ENCODE data around the gene ZNF433.
A peak's percentile ranks its signal among the peaks of the same experiment; 100 is the strongest.
"Not testable (repeated sequence)": the region's sequence is repeated elsewhere in the genome, so short reads cannot be mapped to it uniquely, and the experiment has no call there.

The ZNF433 gene

DNA sequence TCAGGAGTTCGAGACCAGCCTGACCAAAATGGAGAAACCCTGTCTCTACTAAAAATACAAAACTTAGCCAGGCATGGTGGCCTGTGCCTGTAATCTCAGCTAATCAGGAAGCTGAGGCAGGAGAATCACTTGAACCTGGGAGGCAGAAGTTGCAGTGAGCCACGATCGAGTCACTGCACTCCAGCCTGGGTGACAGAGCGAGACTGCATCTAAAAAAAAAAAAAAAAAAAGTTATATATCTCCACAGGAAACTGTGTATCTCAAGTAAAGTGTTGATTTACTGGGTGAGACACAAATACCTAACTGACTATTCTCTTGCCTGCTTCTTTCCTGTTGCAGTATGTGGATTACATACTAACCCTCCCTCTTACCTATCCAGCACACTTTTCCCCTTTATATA is 43.6 kb downstream of the ZNF433 start:
- not testable (repeated sequence) for DNase-seq (ENCODE audit: low read depth in 1 of 2, low spot score in 1 of 2)

DNA sequence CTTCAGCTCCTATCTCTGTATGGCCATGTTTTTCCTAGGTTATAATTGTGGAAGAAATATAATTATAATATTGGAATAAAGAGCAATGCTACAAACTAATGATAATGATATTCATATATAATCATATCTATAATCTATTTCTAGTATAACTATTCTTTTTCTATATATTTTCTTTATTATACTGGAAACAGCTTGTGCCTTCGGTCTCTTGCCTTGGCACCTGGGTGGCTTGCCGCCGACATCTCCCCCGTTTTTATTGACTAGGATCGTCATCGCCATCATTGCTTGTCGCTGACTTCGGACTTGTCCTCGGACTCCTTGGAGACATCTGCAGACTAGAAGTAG is 46.4 kb downstream of the ZNF433 start:
- DNase-seq (ENCODE audit: low read depth in 1 of 2, low spot score in 1 of 2), result no peak

DNA sequence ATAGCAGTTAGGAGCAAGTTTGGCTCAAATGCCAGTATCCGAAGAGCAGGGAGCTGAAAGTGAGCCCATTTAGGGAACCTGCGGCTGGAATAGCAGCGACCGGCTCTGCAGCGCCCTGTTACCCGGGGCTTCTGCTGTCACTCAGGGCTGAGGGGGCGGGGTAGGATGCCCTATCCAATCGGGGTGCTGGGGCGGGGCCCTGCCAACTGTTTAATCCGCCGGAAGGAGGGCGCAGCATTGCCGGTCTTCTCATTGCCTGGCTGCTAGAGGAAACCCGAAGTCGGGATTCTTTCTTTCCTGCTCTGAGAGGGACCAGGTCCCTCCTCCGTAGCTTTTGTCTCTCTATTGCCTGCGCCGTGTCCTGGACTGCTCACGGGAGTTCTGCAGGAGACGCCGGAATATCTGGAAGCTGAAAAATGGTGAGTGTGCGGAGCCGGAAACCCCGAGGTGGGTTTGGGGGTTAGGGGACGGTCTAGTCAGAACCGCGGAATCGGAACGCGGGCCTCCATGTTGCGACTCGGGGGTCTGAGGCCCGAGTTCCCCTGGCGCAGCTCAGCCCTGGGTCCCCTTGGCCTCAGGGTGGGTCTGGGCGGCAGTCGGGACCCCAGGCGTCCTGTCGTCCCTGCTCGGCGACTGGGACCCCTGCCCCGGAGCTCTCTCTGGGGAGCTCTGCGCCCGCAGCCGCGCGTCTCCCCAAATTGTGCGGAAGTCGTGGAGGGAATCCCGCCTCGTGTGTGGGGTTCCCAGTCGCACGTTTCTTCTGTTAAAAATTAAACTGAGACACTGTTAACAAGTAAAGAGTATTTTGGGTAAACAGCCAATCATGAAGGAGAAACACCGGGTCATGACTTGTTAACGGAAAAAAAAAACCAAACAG is 47.8 kb downstream of the ZNF433 start:
- DNase-seq (ENCODE audit: low read depth in 1 of 2, low spot score in 1 of 2), result peak; percentile 80 to 88

DNA sequence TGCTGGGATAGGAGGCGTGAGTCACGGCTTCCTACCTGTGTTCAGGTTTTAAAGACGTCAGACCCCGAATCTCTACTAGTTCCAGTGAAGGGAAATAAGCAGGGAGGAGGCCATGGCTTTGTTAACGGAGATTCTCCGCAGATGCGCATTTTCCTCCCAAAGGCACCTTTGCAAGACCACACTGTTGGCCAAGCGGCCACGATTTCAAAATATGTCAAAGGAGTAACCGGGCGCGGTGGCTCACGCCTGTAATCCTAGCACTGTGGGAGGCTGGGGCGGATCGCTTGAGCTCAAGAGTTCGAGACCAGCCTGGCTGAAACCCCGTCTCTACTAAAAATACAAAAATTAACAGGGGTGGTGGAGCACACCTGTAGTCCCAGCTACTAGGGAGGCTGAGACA is 48.7 kb downstream of the ZNF433 start:
- DNase-seq (ENCODE audit: low read depth in 1 of 2, low spot score in 1 of 2), result no peak

DNA sequence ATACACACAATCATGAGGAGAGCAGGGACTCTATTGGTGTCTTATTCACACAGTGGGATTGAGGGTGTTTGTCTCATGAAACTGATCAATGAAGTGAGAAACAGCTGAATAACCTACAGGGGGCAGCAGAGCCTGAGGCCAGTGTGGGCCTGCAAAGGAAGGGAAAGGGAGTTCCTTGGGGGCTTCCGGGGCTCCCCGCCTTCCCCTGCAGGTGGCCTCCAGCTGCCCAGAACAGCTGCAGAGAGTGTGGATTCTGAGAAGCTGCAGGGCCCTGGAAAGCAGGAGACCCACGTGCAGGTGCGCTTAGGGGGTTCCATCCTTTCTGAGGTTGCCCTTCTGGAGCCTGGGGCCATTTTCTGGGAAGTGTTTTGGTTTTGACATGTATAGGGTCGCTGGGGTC is 50.5 kb downstream of the ZNF433 start:
- no peak for DNase-seq (ENCODE audit: low read depth in 1 of 2, low spot score in 1 of 2)

DNA sequence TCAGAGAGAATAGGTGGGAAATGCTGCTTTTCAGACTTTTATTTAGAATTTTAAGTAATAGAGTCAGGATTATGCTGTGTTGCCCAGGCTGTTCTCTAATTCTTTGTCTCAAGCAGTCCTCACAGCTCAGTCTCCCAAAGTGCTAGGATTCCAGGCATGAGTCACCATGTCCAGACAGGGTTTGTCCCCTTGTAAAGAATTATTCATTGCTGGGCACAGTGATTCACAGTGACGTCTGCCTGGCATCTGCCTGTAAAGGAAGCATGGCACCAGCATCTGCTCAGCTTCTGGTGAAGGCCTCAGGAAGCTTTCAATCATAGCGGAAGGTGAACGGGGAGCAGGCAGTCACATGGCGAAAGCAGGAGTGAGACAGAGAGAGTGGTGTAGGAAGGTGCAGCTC is 53.0 kb downstream of the ZNF433 start:
- no peak for DNase-seq (ENCODE audit: low read depth in 1 of 2, low spot score in 1 of 2)

DNA sequence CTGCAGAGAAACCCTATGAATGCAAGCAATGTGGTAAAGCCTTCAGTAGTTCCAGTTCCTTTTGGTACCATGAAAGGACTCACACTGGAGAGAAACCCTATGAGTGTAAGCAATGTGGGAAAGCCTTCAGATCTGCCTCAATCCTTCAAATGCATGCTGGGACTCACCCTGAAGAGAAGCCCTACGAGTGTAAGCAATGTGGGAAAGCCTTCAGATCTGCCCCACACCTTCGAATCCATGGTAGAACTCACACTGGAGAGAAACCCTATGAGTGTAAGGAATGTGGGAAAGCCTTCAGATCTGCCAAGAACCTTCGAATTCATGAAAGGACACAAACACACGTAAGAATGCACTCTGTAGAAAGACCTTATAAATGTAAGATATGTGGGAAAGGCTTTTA is 56.0 kb downstream of the ZNF433 start:
- DNase-seq (ENCODE audit: low read depth in 1 of 2, low spot score in 1 of 2), result no peak

DNA sequence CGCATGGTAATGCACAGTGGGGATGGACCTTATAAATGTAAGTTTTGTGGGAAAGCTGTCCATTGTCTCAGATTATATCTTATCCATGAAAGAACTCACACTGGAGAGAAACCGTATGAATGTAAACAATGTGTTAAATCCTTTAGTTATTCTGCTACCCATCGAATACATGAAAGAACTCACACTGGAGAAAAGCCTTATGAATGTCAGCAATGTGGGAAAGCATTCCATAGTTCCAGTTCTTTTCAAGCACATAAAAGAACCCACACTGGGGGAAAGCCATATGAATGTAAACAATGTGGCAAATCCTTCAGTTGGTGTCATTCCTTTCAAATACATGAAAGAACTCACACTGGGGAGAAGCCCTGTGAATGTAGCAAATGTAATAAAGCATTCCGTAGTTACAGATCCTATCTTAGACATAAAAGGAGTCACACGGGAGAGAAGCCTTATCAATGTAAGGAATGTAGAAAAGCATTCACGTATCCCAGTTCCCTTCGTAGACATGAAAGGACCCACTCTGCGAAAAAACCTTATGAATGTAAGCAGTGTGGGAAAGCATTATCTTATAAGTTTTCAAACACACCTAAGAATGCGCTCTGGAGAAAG is 56.9 kb downstream of the ZNF433 start:
- no peak for DNase-seq (ENCODE audit: low read depth in 1 of 2, low spot score in 1 of 2)

DNA sequence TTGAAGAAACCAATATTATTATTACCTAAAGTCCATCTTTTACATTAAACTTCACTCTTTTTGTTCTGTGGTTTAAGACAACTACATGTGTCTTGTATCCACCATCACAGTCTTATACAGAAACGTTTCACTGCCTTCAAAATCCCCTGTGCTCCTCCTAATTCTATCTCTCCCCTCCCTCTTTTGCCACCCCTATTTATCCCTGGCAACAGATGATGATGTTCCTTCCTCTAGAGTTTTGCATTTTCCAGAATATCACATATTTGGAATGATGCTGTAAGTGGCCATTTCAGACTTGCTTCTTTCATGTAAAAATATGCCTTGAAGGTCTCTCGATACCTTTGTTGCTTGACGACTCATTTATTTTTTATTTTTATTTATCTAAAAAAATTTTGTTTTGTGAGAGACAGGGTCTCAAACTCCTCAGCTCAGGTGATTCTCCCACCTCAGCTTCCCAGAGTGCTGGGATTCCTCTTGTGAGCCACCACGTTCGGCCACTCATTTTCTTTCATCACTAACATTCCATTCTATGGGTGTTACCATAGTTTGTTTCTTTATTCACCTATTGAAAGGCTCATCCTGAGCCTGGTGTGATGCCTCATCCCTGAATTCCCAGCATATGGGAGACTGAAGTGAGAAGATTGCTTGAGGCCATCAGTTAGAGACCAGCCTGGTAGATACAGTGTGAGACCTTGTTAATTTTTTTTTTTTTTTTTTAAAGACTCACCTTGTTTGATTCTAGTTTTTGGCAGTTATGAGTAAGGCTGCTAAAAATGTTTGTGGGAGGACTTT is 62.3 kb downstream of the ZNF433 start:
- no peak for DNase-seq (ENCODE audit: low read depth in 1 of 2, low spot score in 1 of 2)

DNA sequence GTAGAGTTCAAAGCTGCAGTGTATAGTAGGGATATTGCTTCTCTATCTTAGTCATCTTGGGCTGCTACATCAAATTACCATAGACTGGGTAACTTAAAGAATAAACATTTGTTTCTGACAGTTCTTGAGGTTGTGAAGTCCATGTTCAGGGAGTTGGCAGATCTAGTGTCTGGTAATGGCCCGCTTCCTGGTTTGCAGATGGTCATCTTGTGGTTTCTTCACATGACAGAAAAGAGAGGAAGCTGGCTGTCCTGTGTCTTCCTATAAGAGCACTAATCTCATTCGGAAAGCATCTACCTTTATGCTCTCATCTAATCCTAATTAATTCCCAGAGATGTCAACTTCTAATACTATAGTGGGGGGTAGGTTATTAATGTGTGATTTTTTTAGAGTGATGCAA is 64.4 kb downstream of the ZNF433 start:
- DNase-seq (ENCODE audit: low read depth in 1 of 2, low spot score in 1 of 2), result no peak

DNA sequence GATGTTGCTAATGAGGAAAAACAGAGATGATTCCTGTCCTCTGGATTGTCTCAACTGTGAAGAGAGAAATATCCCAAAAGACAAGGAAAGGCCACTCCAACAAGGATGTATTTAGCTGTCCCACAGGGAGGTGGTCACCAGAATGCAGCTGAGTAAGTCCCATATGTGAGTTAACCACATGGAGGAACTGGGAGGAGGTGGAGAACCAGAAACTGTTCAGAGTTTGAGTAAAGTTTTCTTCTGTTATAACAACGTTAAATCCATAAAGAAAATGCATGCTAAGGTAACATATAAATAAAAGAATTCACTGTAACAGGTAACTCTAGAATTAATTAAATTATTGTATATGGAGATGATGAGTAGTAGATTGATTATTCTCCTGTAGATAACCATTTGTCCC is 65.3 kb downstream of the ZNF433 start:
- DNase-seq (ENCODE audit: low read depth in 1 of 2, low spot score in 1 of 2), result no peak

DNA sequence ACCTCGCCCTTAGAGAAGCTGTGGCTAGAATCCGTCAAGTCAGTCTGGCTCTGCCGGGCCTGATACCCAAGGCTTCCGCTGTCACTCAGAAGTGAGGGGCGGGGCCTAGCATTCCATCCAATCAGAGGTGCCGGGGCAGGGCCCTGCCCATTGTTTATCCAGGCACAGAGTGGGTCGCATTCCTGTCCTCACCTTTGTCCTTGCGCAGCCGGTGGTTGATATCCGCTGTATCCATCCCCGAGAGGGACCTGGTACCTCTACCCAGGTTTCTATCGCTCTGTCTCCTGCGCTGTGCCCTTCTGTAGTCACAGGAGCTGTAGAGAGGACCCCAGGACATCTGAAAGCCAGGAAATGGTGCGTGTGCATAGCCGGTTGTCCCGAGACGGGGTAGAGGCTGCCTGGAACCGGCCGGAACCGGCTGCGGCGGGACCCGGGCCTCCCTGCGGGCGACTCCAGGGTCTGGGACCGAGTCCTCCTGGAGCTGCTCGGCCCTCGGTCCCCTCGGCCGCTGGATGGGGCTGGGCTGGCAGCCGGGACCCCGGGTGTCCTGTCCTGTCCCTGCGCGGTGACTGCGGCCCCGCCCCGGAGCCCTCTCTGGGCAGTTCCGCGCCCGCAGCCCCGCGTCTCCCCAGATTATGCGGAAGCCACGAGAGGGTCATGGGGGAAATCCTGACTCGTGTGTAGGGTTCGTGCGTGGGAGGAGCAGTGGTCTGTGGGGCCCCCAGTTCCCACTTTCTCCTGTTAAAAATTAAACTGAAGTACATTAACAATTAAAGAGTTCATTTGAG is 70.4 kb downstream of the ZNF433 start, which contains the start of gene ZNF763:
ZNF763 (plus strand) TSS at position 183 of the 788 bp plus-strand sequence; CDS start at position 352, 169 bp downstream.
- peak; percentile 73 to 76 for DNase-seq (ENCODE audit: low read depth in 1 of 2, low spot score in 1 of 2)

Data from stimulated activated CD4-positive, alpha-beta T cell treated with anti-CD3 and anti-CD28 coated beads, Interleukin-15, amount 100 ng/mL, for 1 hour (primary cell).